ENCODE measurements around the gene LCE5A.

GRCh38 chr1:152543820-152544219 is 33.2 kb downstream of the LCE5A start:
- no peak for TF ChIP-seq POLR2AphosphoS5 (IDR thresholded peaks at IDR 0.05)
- TF ChIP-seq CTCF (IDR thresholded peaks at IDR 0.05) = no peak
- TF ChIP-seq POLR2A (IDR thresholded peaks at IDR 0.05) = no peak
